NCI-H1417 (cell line): ENCODE data around the gene CRYGC.
"Not testable (repeated sequence)": the region's sequence is repeated elsewhere in the genome, so short reads cannot be mapped to it uniquely, and the experiment has no call there.

Experiments used
- DNase-seq, 3 experiments: peaks; one replicate each; lab custom pipeline; 2025; lab: John Stamatoyannopoulos, UW

Gene CRYGC

GRCh38 chr2:208129744-208130711 is at the start of gene CRYGC:
TSS of gene CRYGC (minus strand) at chr2:208129828. CDS start at chr2:208129792, 36 bp downstream.
- DNase-seq = no peak

GRCh38 chr2:208179028-208179609 is 49.5 kb upstream of the CRYGC start:
- DNase-seq = peak in 1 of 3 experiments; percentile 5

GRCh38 chr2:208175840-208176153 is 46.2 kb upstream of the CRYGC start:
- DNase-seq = no peak

GRCh38 chr2:208175069-208175839 is 45.6 kb upstream of the CRYGC start:
- DNase-seq = peak; percentile 62 to 85 (median 66)

GRCh38 chr2:208174144-208174543 is 44.5 kb upstream of the CRYGC start:
- DNase-seq = no peak

GRCh38 chr2:208172125-208172524 is 42.5 kb upstream of the CRYGC start:
- DNase-seq = no peak

GRCh38 chr2:208164951-208165755 is 35.5 kb upstream of the CRYGC start:
- no peak for DNase-seq

GRCh38 chr2:208163489-208163888 is 33.9 kb upstream of the CRYGC start, which contains the start of gene CRYGA:
TSS of gene CRYGA (minus strand) at chr2:208163589. CDS start at chr2:208163556, 33 bp downstream.
- DNase-seq = no peak

GRCh38 chr2:208156439-208156838 is 26.8 kb upstream of the CRYGC start:
- no peak for DNase-seq

GRCh38 chr2:208153156-208153555 is 23.5 kb upstream of the CRYGC start:
- DNase-seq = no peak

GRCh38 chr2:208150956-208151355 is 21.3 kb upstream of the CRYGC start:
- DNase-seq = no peak

GRCh38 chr2:208150094-208150493 is 20.5 kb upstream of the CRYGC start:
- no peak for DNase-seq

- DNase-seq = no peak
These were observed 19.2 kb upstream of the CRYGC start for GRCh38 chr2:208148803-208149202.

GRCh38 chr2:208147759-208148158 is 18.1 kb upstream of the CRYGC start:
- no peak for DNase-seq

- DNase-seq = no peak
These were observed 17.4 kb upstream of the CRYGC start for GRCh38 chr2:208147008-208147407.

GRCh38 chr2:208146006-208146405 is 16.4 kb upstream of the CRYGC start, which contains the start of gene CRYGB:
TSS of gene CRYGB (minus strand) at chr2:208146158. CDS start at chr2:208146120, 38 bp downstream.
- DNase-seq = no peak

GRCh38 chr2:208142925-208143799 is 13.5 kb upstream of the CRYGC start:
- peak in 2 of 3 experiments; percentile 53 to 81 for DNase-seq

GRCh38 chr2:208142240-208142924 is 12.8 kb upstream of the CRYGC start:
- DNase-seq = peak in 2 of 3 experiments; percentile 77 to 97

- no peak for DNase-seq
These were observed 9.8 kb upstream of the CRYGC start for GRCh38 chr2:208139447-208139846.

GRCh38 chr2:208138334-208138733 is 8.7 kb upstream of the CRYGC start:
- not testable (repeated sequence) for DNase-seq
